Mesodermal cell (in vitro differentiated cells): Measurements from ENCODE around the gene SLCO2B1.

Experiments
- H3K27ac ChIP-seq: 2 replicates; pipeline ENCODE4 v1.7.0; 2013; ENCODE audit warnings: mild to moderate bottlenecking, low read depth, low read length, moderate library complexity; ENCODE audit not compliant: severe bottlenecking
- H3K36me3 ChIP-seq: 2 replicates; pipeline ENCODE4 v1.7.1; 2013; ENCODE audit warnings: mild to moderate bottlenecking, low read length, moderate library complexity; ENCODE audit not compliant: control insufficient read depth, insufficient read depth
- H3K4me1 ChIP-seq: one replicate; pipeline ENCODE4 v1.7.1; 2013; ENCODE audit warnings: mild to moderate bottlenecking, low read length; ENCODE audit not compliant: insufficient read depth, control insufficient read depth, poor library complexity, severe bottlenecking
- H3K4me3 ChIP-seq: 2 replicates; pipeline ENCODE4 v1.7.0; 2013; ENCODE audit warnings: low read length, control low read depth, mild to moderate bottlenecking; ENCODE audit not compliant: insufficient read depth, poor library complexity, severe bottlenecking; ENCODE audit errors: extremely low read depth
- H3K9me3 ChIP-seq: 2 replicates; pipeline ENCODE4 v1.7.1; 2013; ENCODE audit warnings: mild to moderate bottlenecking, low read length, moderate library complexity; ENCODE audit not compliant: control insufficient read depth
- WGBS, 2 experiments: methylation state at CpG; one replicate each; pipeline ENCODE4 v1.1.5; 2013; ENCODE audit warnings: missing lambda C conversion rate in 2 of 2; ENCODE audit not compliant: insufficient coverage in 2 of 2; 5-methylcytosine and 5-hydroxymethylcytosine counted together

The SLCO2B1 gene

GRCh38 chr11:75162954-75163353 is 12.0 kb downstream of the SLCO2B1 start:
- Histone ChIP-seq H3K9me3 (peaks cover 11% of the 10 kb centered on the region), H3K4me3 (no peak overlapping the region), H3K27ac (no peak overlapping the region), H3K36me3 (no peaks in the 10 kb centered on the region), H3K4me1 (peaks cover 4% of the 10 kb centered on the region)
- WGBS, 2 experiments, result 92% methylated on average over 6 of the region's 7 CpGs

GRCh38 chr11:75163921-75164849 is 13.3 kb downstream of the SLCO2B1 start:
- Histone ChIP-seq H3K36me3 (no peaks in the 10 kb centered on the region), H3K9me3 (peaks cover 11% of the 10 kb centered on the region)
- 86 to 90% methylated on average over 17 to 22 of the region's 25 CpGs for WGBS, 2 experiments

GRCh38 chr11:75165721-75166120 is 14.8 kb downstream of the SLCO2B1 start:
- Histone ChIP-seq H3K4me1 (peaks cover 4% of the 10 kb centered on the region), H3K4me3 (no peak overlapping the region), H3K27ac (no peak overlapping the region), H3K9me3 (peaks cover 9% of the 10 kb centered on the region), H3K36me3 (no peaks in the 10 kb centered on the region)
- WGBS, 2 experiments, result 92 to 96% methylated on average over 9 to 10 of the region's 11 CpGs

More at GRCh38 chr11:75163921-75164849, 13.3 kb downstream of the SLCO2B1 start:
- Histone ChIP-seq H3K4me1 (peaks cover 4% of the 10 kb centered on the region), H3K4me3 (no peak overlapping the region), H3K27ac (no peak overlapping the region)

GRCh38 chr11:75166791-75167190 is 15.9 kb downstream of the SLCO2B1 start:
- Histone ChIP-seq H3K36me3 (no peaks in the 10 kb centered on the region), H3K4me1 (peaks cover 4% of the 10 kb centered on the region), H3K9me3 (no peaks in the 10 kb centered on the region), H3K4me3 (no peak overlapping the region), H3K27ac (no peak overlapping the region)
- 91 to 94% methylated on average over 3 of the region's 3 CpGs for WGBS, 2 experiments

- H3K27ac ChIP-seq, result no peak overlapping the region
- WGBS, 2 experiments, result 90 to 94% methylated on average over 2 of the region's 3 CpGs
- peaks cover 4% of the 10 kb centered on the region for H3K4me1 ChIP-seq
- H3K9me3 ChIP-seq, result no peaks in the 10 kb centered on the region
- no peaks in the 10 kb centered on the region for H3K36me3 ChIP-seq
- H3K4me3 ChIP-seq, result no peak overlapping the region
These were observed 16.7 kb downstream of the SLCO2B1 start for GRCh38 chr11:75167617-75168016.

GRCh38 chr11:75169101-75169885 is 18.4 kb downstream of the SLCO2B1 start:
- Histone ChIP-seq H3K4me3 (no peak overlapping the region), H3K4me1 (peaks cover 4% of the 10 kb centered on the region), H3K36me3 (no peaks in the 10 kb centered on the region), H3K27ac (no peak overlapping the region), H3K9me3 (no peaks in the 10 kb centered on the region)
- 87 to 90% methylated on average over 5 to 8 of the region's 13 CpGs for WGBS, 2 experiments

GRCh38 chr11:75170516-75171201 is 19.8 kb downstream of the SLCO2B1 start:
- Histone ChIP-seq H3K4me1 (peaks cover 4% of the 10 kb centered on the region), H3K36me3 (no peaks in the 10 kb centered on the region), H3K27ac (no peak overlapping the region), H3K4me3 (no peak overlapping the region), H3K9me3 (no peaks in the 10 kb centered on the region)
- 87 to 88% methylated on average over 14 to 18 of the region's 18 CpGs for WGBS, 2 experiments

- Histone ChIP-seq H3K27ac (no peak overlapping the region), H3K36me3 (no peaks in the 10 kb centered on the region)
- WGBS, 2 experiments, result 96 to 100% methylated on average over 5 to 7 of the region's 7 CpGs
These were observed 22.4 kb downstream of the SLCO2B1 start for GRCh38 chr11:75173336-75173735.

GRCh38 chr11:75174781-75175370 is 24.0 kb downstream of the SLCO2B1 start:
- Histone ChIP-seq H3K9me3 (no peaks in the 10 kb centered on the region), H3K4me3 (no peak overlapping the region), H3K27ac (peak overlapping the region; percentile 62), H3K4me1 (no peaks in the 10 kb centered on the region), H3K36me3 (no peaks in the 10 kb centered on the region)
- WGBS, 2 experiments, result 57 to 82% methylated on average over 4 to 7 of the region's 7 CpGs

More at GRCh38 chr11:75173336-75173735, 22.4 kb downstream of the SLCO2B1 start:
- Histone ChIP-seq H3K9me3 (no peaks in the 10 kb centered on the region), H3K4me3 (no peak overlapping the region), H3K4me1 (no peaks in the 10 kb centered on the region)

GRCh38 chr11:75182664-75183063 is 31.8 kb downstream of the SLCO2B1 start:
- no peak overlapping the region for H3K4me3 ChIP-seq
- no peak overlapping the region for H3K27ac ChIP-seq
- H3K9me3 ChIP-seq, result no peaks in the 10 kb centered on the region
- no peaks in the 10 kb centered on the region for H3K36me3 ChIP-seq
- 20 to 100% methylated on average over 1 of the region's 3 CpGs for WGBS, 2 experiments
- H3K4me1 ChIP-seq, result peaks cover 3% of the 10 kb centered on the region
